Measurements from ENCODE around the gene KCNRG. TPM values are rescaled to one million over a fixed set of nuclear protein-coding genes. Genes with fewer than 3 reads are reported as not detected.

KCNRG gene, protein sequence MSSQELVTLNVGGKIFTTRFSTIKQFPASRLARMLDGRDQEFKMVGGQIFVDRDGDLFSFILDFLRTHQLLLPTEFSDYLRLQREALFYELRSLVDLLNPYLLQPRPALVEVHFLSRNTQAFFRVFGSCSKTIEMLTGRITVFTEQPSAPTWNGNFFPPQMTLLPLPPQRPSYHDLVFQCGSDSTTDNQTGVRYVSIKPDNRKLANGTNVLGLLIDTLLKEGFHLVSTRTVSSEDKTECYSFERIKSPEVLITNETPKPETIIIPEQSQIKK
- total RNA-seq = 4.3 and 4.5 TPM in 2 replicates

DNA sequence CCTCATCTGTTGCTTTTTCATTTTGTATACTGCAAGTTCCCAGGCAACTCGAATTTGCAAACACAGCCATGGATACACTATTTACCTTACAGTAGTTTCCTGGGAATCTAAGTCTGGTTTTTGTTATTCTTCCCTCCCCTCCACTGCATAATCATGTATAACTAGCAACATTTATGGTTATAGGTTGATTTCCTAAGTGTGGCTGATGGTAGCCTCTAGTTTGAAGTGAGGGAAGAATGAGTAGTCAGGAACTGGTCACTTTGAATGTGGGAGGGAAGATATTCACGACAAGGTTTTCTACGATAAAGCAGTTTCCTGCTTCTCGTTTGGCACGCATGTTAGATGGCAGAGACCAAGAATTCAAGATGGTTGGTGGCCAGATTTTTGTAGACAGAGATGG, at the start of gene KCNRG:
Gene KCNRG (plus strand): TSS at position 187 of the 400 bp plus-strand sequence. CDS start 50 bp downstream, at position 237.

GRCh38 chr13:49996951-49997895, 18.0 kb upstream of the KCNRG start, which contains the start of gene TRIM13:
Gene TRIM13, plus strand, starts transcription at chr13:49997042. Its CDS starts 14,899 bp downstream, at chr13:50011941.

Other genes starting within 250 kb of the KCNRG start
- 26.7 and 35.6 TPM in 2 replicates for gene KPNA3, start 222.8 kb upstream of the KCNRG start, total RNA-seq
- gene SPRYD7, start 79.1 kb upstream of the KCNRG start, total RNA-seq = 8.0 and 8.5 TPM in 2 replicates
- 24.3 and 40.9 TPM in 2 replicates for gene TRIM13, start 18.4 kb upstream of the KCNRG start, total RNA-seq